Prostate gland (tissue), 2 donors: ENCODE results near the gene GSG1L.

Experiments
- CTCF ChIP-seq, 4 experiments: fragments of 200-600 bp in 2 of 4; fragments of 450-650 bp in 2 of 4; sonication (generic) in 2 of 4; IDR thresholded peaks; 1 replicate in 3 of 4; 2 replicates in 1 of 4; pipeline ENCODE4 v1.5.1; 2016 to 2019; ENCODE audit warnings: antibody characterized with exemption in 4 of 4, mild to moderate bottlenecking in 2 of 4, moderate library complexity in 2 of 4
- POLR2A ChIP-seq: fragments of 450-650 bp; IDR thresholded peaks from one replicate; pipeline ENCODE4 v1.6.1; 2016; ENCODE audit warnings: antibody characterized with exemption, mild to moderate bottlenecking
- POLR2AphosphoS5 ChIP-seq: sonication (generic); formaldehyde crosslinking; IDR thresholded peaks from one replicate; pipeline ENCODE4 v1.6.1; 2017; ENCODE audit warnings: antibody characterized with exemption

- no peak for TF ChIP-seq CTCF (IDR thresholded peaks at IDR 0.05)
- no peak for TF ChIP-seq POLR2A
- no peak for TF ChIP-seq POLR2AphosphoS5
Measured at GRCh38 chr16:27841061-27841801, 222.3 kb downstream of the GSG1L start.
